AG09319 (cell line): ENCODE data around the gene C1QTNF4.

Source experiments
- DNase-seq: peaks from one replicate; pipeline ENCODE4 v3.0.0-alpha.2; 2010; ENCODE audit warnings: low read depth; ENCODE audit errors: extremely low read depth
- CTCF ChIP-seq: IDR thresholded peaks from 2 replicates; pipeline ENCODE4 v1.5.1; 2011; ENCODE audit warnings: low read depth, mild to moderate bottlenecking, inconsistent platforms, low read length, moderate library complexity

Gene C1QTNF4

GRCh38 chr11:47587039-47587716 lies 7.0 kb downstream of the C1QTNF4 start:
- DNase-seq = no peak
- no peak for TF ChIP-seq CTCF

- no peak for DNase-seq
- TF ChIP-seq CTCF = no peak
Measured at GRCh38 chr11:47586098-47586855, 7.9 kb downstream of the C1QTNF4 start, which contains the start of gene FAM180B. TSS of gene FAM180B (plus strand) at chr11:47586678. CDS start at chr11:47586769, 91 bp downstream.

GRCh38 chr11:47583844-47584243 lies 10.4 kb downstream of the C1QTNF4 start:
- no peak for DNase-seq
- no peak for TF ChIP-seq CTCF

GRCh38 chr11:47578524-47579494 lies 15.4 kb downstream of the C1QTNF4 start, which contains the start of the genes KBTBD4 and NDUFS3:
TSS of gene KBTBD4 (minus strand) at chr11:47578970. CDS start at chr11:47578951, 19 bp downstream.
TSS of gene NDUFS3 (plus strand) at chr11:47579074. CDS start at chr11:47579092, 18 bp downstream.
- peak; percentile 73 for DNase-seq
- no peak for TF ChIP-seq CTCF

- DNase-seq = no peak
- TF ChIP-seq CTCF = no peak
Measured at GRCh38 chr11:47577460-47578041, 16.7 kb downstream of the C1QTNF4 start.

GRCh38 chr11:47573321-47573720 lies 20.9 kb downstream of the C1QTNF4 start:
- DNase-seq = no peak

More at GRCh38 chr11:47573321-47573720, 20.9 kb downstream of the C1QTNF4 start:
- TF ChIP-seq CTCF = no peak
